ENCODE measurements around the gene LRRTM4.

The LRRTM4 gene

GRCh38 chr2:76921006-76921405 lies 601.2 kb downstream of the LRRTM4 start:
- Histone ChIP-seq H3K36me3 (ENCODE audit: control insufficient read depth in 2 of 2, insufficient read depth in 2 of 2, low read length in 2 of 2) (no peaks in the 10 kb centered on the region), H3K9ac (ENCODE audit: low read length in 2 of 2) (no peak overlapping the region), H3K4me1 (ENCODE audit: control insufficient read depth, insufficient read depth, low read length) (no peaks in the 10 kb centered on the region), H3K27ac (ENCODE audit: low read length) (no peak overlapping the region), H3K9me3 (ENCODE audit: control insufficient read depth in 2 of 2, low read length in 2 of 2) (no peaks in the 10 kb centered on the region), H3K27me3 (ENCODE audit: control insufficient read depth in 1 of 2, insufficient read depth in 2 of 2, low read length in 2 of 2) (no peaks in the 10 kb centered on the region), H3K4me3 (ENCODE audit: low read length in 2 of 2) (no peak overlapping the region)

GRCh38 chr2:76895469-76895868 lies 626.7 kb downstream of the LRRTM4 start:
- Histone ChIP-seq H3K9ac (ENCODE audit: low read length in 2 of 2) (no peak overlapping the region), H3K27ac (ENCODE audit: low read length) (no peak overlapping the region), H3K9me3 (ENCODE audit: control insufficient read depth in 2 of 2, low read length in 2 of 2) (no peaks in the 10 kb centered on the region), H3K27me3 (ENCODE audit: control insufficient read depth in 1 of 2, insufficient read depth in 2 of 2, low read length in 2 of 2) (no peaks in the 10 kb centered on the region), H3K4me1 (ENCODE audit: control insufficient read depth, insufficient read depth, low read length) (no peaks in the 10 kb centered on the region), H3K4me3 (ENCODE audit: low read length in 2 of 2) (no peak overlapping the region), H3K36me3 (ENCODE audit: control insufficient read depth in 2 of 2, insufficient read depth in 2 of 2, low read length in 2 of 2) (no peaks in the 10 kb centered on the region)

- no peak overlapping the region for H3K27ac ChIP-seq (ENCODE audit: low read length)
- no peaks in the 10 kb centered on the region for H3K9me3 ChIP-seq (ENCODE audit: control insufficient read depth in 2 of 2, low read length in 2 of 2)
- H3K4me1 ChIP-seq (ENCODE audit: control insufficient read depth, insufficient read depth, low read length): no peaks in the 10 kb centered on the region
- no peaks in the 10 kb centered on the region for H3K36me3 ChIP-seq (ENCODE audit: control insufficient read depth in 2 of 2, insufficient read depth in 2 of 2, low read length in 2 of 2)
- no peak overlapping the region for H3K4me3 ChIP-seq (ENCODE audit: low read length in 2 of 2)
- no peaks in the 10 kb centered on the region for H3K27me3 ChIP-seq (ENCODE audit: control insufficient read depth in 1 of 2, insufficient read depth in 2 of 2, low read length in 2 of 2)
- H3K9ac ChIP-seq (ENCODE audit: low read length in 2 of 2): no peak overlapping the region
These were observed 651.6 kb downstream of the LRRTM4 start for GRCh38 chr2:76870581-76870980.

GRCh38 chr2:76870011-76870410 lies 652.2 kb downstream of the LRRTM4 start:
- H3K9ac ChIP-seq (ENCODE audit: low read length in 2 of 2): no peak overlapping the region

GRCh38 chr2:76867854-76868253 lies 654.3 kb downstream of the LRRTM4 start:
- Histone ChIP-seq H3K4me1 (ENCODE audit: control insufficient read depth, insufficient read depth, low read length) (no peaks in the 10 kb centered on the region), H3K36me3 (ENCODE audit: control insufficient read depth in 2 of 2, insufficient read depth in 2 of 2, low read length in 2 of 2) (no peaks in the 10 kb centered on the region), H3K9me3 (ENCODE audit: control insufficient read depth in 2 of 2, low read length in 2 of 2) (no peaks in the 10 kb centered on the region), H3K9ac (ENCODE audit: low read length in 2 of 2) (no peak overlapping the region), H3K4me3 (ENCODE audit: low read length in 2 of 2) (no peak overlapping the region), H3K27ac (ENCODE audit: low read length) (no peak overlapping the region), H3K27me3 (ENCODE audit: control insufficient read depth in 1 of 2, insufficient read depth in 2 of 2, low read length in 2 of 2) (no peaks in the 10 kb centered on the region)

More at GRCh38 chr2:76870011-76870410, 652.2 kb downstream of the LRRTM4 start:
- H3K27me3 ChIP-seq (ENCODE audit: control insufficient read depth in 1 of 2, insufficient read depth in 2 of 2, low read length in 2 of 2): no peaks in the 10 kb centered on the region
- no peak overlapping the region for H3K4me3 ChIP-seq (ENCODE audit: low read length in 2 of 2)
- no peaks in the 10 kb centered on the region for H3K36me3 ChIP-seq (ENCODE audit: control insufficient read depth in 2 of 2, insufficient read depth in 2 of 2, low read length in 2 of 2)
- no peak overlapping the region for H3K27ac ChIP-seq (ENCODE audit: low read length)
- H3K4me1 ChIP-seq (ENCODE audit: control insufficient read depth, insufficient read depth, low read length): no peaks in the 10 kb centered on the region
- no peaks in the 10 kb centered on the region for H3K9me3 ChIP-seq (ENCODE audit: control insufficient read depth in 2 of 2, low read length in 2 of 2)

- Histone ChIP-seq H3K27ac (ENCODE audit: low read length) (no peak overlapping the region), H3K9ac (ENCODE audit: low read length in 2 of 2) (no peak overlapping the region), H3K36me3 (ENCODE audit: control insufficient read depth in 2 of 2, insufficient read depth in 2 of 2, low read length in 2 of 2) (no peaks in the 10 kb centered on the region), H3K4me3 (ENCODE audit: low read length in 2 of 2) (no peak overlapping the region), H3K27me3 (ENCODE audit: control insufficient read depth in 1 of 2, insufficient read depth in 2 of 2, low read length in 2 of 2) (no peaks in the 10 kb centered on the region), H3K4me1 (ENCODE audit: control insufficient read depth, insufficient read depth, low read length) (no peaks in the 10 kb centered on the region), H3K9me3 (ENCODE audit: control insufficient read depth in 2 of 2, low read length in 2 of 2) (no peaks in the 10 kb centered on the region)
These were observed 655.7 kb downstream of the LRRTM4 start for GRCh38 chr2:76866464-76866863.

- Histone ChIP-seq H3K4me1 (ENCODE audit: control insufficient read depth, insufficient read depth, low read length) (no peaks in the 10 kb centered on the region), H3K27ac (ENCODE audit: low read length) (no peak overlapping the region), H3K27me3 (ENCODE audit: control insufficient read depth in 1 of 2, insufficient read depth in 2 of 2, low read length in 2 of 2) (no peaks in the 10 kb centered on the region), H3K4me3 (ENCODE audit: low read length in 2 of 2) (no peak overlapping the region), H3K9ac (ENCODE audit: low read length in 2 of 2) (no peak overlapping the region), H3K9me3 (ENCODE audit: control insufficient read depth in 2 of 2, low read length in 2 of 2) (no peaks in the 10 kb centered on the region), H3K36me3 (ENCODE audit: control insufficient read depth in 2 of 2, insufficient read depth in 2 of 2, low read length in 2 of 2) (no peaks in the 10 kb centered on the region)
These were observed 659.3 kb downstream of the LRRTM4 start for GRCh38 chr2:76862901-76863300.

- H3K36me3 ChIP-seq (ENCODE audit: control insufficient read depth in 2 of 2, insufficient read depth in 2 of 2, low read length in 2 of 2): no peaks in the 10 kb centered on the region
These were observed 660.5 kb downstream of the LRRTM4 start for GRCh38 chr2:76861708-76862107.

GRCh38 chr2:76851000-76851399 lies 671.2 kb downstream of the LRRTM4 start:
- H3K9me3 ChIP-seq (ENCODE audit: control insufficient read depth in 2 of 2, low read length in 2 of 2): no peaks in the 10 kb centered on the region
- no peak overlapping the region for H3K4me3 ChIP-seq (ENCODE audit: low read length in 2 of 2)
- H3K27me3 ChIP-seq (ENCODE audit: control insufficient read depth in 1 of 2, insufficient read depth in 2 of 2, low read length in 2 of 2): no peaks in the 10 kb centered on the region
- H3K4me1 ChIP-seq (ENCODE audit: control insufficient read depth, insufficient read depth, low read length): no peaks in the 10 kb centered on the region
- no peak overlapping the region for H3K9ac ChIP-seq (ENCODE audit: low read length in 2 of 2)
- H3K36me3 ChIP-seq (ENCODE audit: control insufficient read depth in 2 of 2, insufficient read depth in 2 of 2, low read length in 2 of 2): no peaks in the 10 kb centered on the region
- no peak overlapping the region for H3K27ac ChIP-seq (ENCODE audit: low read length)

More at GRCh38 chr2:76861708-76862107, 660.5 kb downstream of the LRRTM4 start:
- Histone ChIP-seq H3K9ac (ENCODE audit: low read length in 2 of 2) (no peak overlapping the region), H3K4me3 (ENCODE audit: low read length in 2 of 2) (no peak overlapping the region), H3K27ac (ENCODE audit: low read length) (no peak overlapping the region), H3K27me3 (ENCODE audit: control insufficient read depth in 1 of 2, insufficient read depth in 2 of 2, low read length in 2 of 2) (no peaks in the 10 kb centered on the region), H3K9me3 (ENCODE audit: control insufficient read depth in 2 of 2, low read length in 2 of 2) (no peaks in the 10 kb centered on the region), H3K4me1 (ENCODE audit: control insufficient read depth, insufficient read depth, low read length) (no peaks in the 10 kb centered on the region)

- Histone ChIP-seq H3K27me3 (ENCODE audit: control insufficient read depth in 1 of 2, insufficient read depth in 2 of 2, low read length in 2 of 2) (no peaks in the 10 kb centered on the region), H3K4me3 (ENCODE audit: low read length in 2 of 2) (no peak overlapping the region), H3K36me3 (ENCODE audit: control insufficient read depth in 2 of 2, insufficient read depth in 2 of 2, low read length in 2 of 2) (no peaks in the 10 kb centered on the region), H3K9me3 (ENCODE audit: control insufficient read depth in 2 of 2, low read length in 2 of 2) (no peaks in the 10 kb centered on the region), H3K4me1 (ENCODE audit: control insufficient read depth, insufficient read depth, low read length) (no peaks in the 10 kb centered on the region), H3K27ac (ENCODE audit: low read length) (no peak overlapping the region), H3K9ac (ENCODE audit: low read length in 2 of 2) (no peak overlapping the region)
These were observed 673.1 kb downstream of the LRRTM4 start for GRCh38 chr2:76849086-76849485.

- no peaks in the 10 kb centered on the region for H3K36me3 ChIP-seq (ENCODE audit: control insufficient read depth in 2 of 2, insufficient read depth in 2 of 2, low read length in 2 of 2)
- H3K9ac ChIP-seq (ENCODE audit: low read length in 2 of 2): no peak overlapping the region
- no peak overlapping the region for H3K4me3 ChIP-seq (ENCODE audit: low read length in 2 of 2)
- H3K27me3 ChIP-seq (ENCODE audit: control insufficient read depth in 1 of 2, insufficient read depth in 2 of 2, low read length in 2 of 2): no peaks in the 10 kb centered on the region
- H3K4me1 ChIP-seq (ENCODE audit: control insufficient read depth, insufficient read depth, low read length): no peaks in the 10 kb centered on the region
- no peaks in the 10 kb centered on the region for H3K9me3 ChIP-seq (ENCODE audit: control insufficient read depth in 2 of 2, low read length in 2 of 2)
- no peak overlapping the region for H3K27ac ChIP-seq (ENCODE audit: low read length)
These were observed 682.4 kb downstream of the LRRTM4 start for GRCh38 chr2:76839826-76840225.

Measured in stomach smooth muscle (tissue), 2 donors.